Peyer's patch (tissue), 4 donors: Measurements from ENCODE around the gene MTMR1. TPM values are rescaled to one million over a fixed set of nuclear protein-coding genes. Genes with fewer than 3 reads are reported as not detected.

Experiments used
- DNase-seq, 3 donors: peaks; one replicate each; pipeline ENCODE4 v3.0.0-alpha.2; 2017 to 2019
- H3K27ac ChIP-seq, 4 donors: fragments of 200-600 bp; sonication (generic); one replicate each; pipeline ENCODE4 v1.5.1; 2016 to 2019
- H3K27me3 ChIP-seq, 2 donors: fragments of 200-600 bp; sonication (generic); one replicate each; pipeline ENCODE4 v1.5.1; 2019
- H3K36me3 ChIP-seq, 3 donors: fragments of 200-600 bp; sonication (generic); one replicate each; pipeline ENCODE4 v1.5.1; 2016 to 2019
- H3K4me1 ChIP-seq, 4 donors: fragments of 200-600 bp; sonication (generic); one replicate each; pipeline ENCODE4 v1.5.1; 2016 to 2019
- H3K4me3 ChIP-seq, 4 donors: fragments of 200-600 bp; sonication (generic); 1 replicate in 3 of 4; 2 replicates in 1 of 4; pipeline ENCODE4 v1.5.1; 2016 to 2019; ENCODE audit warnings: mild to moderate bottlenecking in 1 of 4
- H3K9me3 ChIP-seq, 4 donors: fragments of 200-600 bp; sonication (generic); one replicate each; pipeline ENCODE4 v1.5.1; 2016 to 2019; ENCODE audit warnings: mild to moderate bottlenecking in 1 of 4
- POLR2A ChIP-seq, 2 donors: fragments of 450-650 bp; IDR thresholded peaks; one replicate each; pipeline ENCODE4 v1.5.1; 2017; ENCODE audit warnings: antibody characterized with exemption in 2 of 2, mild to moderate bottlenecking in 2 of 2, moderate library complexity in 2 of 2
- total RNA-seq, 4 donors: library from RNA; depleted of rRNA; stranded (reverse); fragments of >200 nt; gene quantifications; one replicate each; pipeline ENCODE4 v1.1.0, GENCODE V29; 2016
- TF ChIP-seq, protein P1 (sequence below), 6 experiments: fragments of 450-650 bp in 4 of 6; fragments of 200-600 bp in 2 of 6; sonication (generic) in 1 of 6; IDR thresholded peaks; one replicate each; pipeline ENCODE4 v1.5.1; 2017 to 2019; ENCODE audit warnings: antibody characterized with exemption in 6 of 6, mild to moderate bottlenecking in 3 of 6, moderate library complexity in 1 of 6

The MTMR1 gene
- total RNA-seq, 4 donors from 2014 or later, result 13.3 to 58.6 (median 18.7) TPM

DNA sequence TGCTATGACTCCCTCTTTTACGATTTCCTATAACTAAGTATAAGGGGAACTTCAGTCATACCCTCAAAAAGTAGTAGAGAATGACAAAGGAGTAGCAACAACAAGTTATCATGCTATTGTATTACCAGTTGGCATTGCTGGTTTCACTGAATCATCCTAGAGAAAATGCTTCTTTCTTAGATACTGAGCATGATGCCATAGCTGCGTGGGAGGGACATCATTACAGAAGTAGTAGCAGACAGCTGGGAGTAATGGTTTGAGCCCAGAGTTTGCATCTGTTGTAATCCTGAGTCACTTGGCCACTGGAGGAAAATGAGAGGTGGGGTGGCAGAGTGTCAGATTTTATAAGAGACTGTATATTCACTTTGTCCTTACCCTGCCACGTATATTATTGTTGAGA lies 38.6 kb downstream of the MTMR1 start:
- no peak for DNase-seq
- H3K36me3 ChIP-seq, result peaks cover 0 to 25% (median 0%) of the 10 kb centered on the region in 3 donors
- no peaks in the 10 kb centered on the region for H3K9me3 ChIP-seq
- H3K4me3 ChIP-seq, result no peak overlapping the region
- TF ChIP-seq POLR2A (IDR thresholded peaks at IDR 0.05), result no peak
- TF ChIP-seq, protein P1, sequence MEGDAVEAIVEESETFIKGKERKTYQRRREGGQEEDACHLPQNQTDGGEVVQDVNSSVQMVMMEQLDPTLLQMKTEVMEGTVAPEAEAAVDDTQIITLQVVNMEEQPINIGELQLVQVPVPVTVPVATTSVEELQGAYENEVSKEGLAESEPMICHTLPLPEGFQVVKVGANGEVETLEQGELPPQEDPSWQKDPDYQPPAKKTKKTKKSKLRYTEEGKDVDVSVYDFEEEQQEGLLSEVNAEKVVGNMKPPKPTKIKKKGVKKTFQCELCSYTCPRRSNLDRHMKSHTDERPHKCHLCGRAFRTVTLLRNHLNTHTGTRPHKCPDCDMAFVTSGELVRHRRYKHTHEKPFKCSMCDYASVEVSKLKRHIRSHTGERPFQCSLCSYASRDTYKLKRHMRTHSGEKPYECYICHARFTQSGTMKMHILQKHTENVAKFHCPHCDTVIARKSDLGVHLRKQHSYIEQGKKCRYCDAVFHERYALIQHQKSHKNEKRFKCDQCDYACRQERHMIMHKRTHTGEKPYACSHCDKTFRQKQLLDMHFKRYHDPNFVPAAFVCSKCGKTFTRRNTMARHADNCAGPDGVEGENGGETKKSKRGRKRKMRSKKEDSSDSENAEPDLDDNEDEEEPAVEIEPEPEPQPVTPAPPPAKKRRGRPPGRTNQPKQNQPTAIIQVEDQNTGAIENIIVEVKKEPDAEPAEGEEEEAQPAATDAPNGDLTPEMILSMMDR (IDR thresholded peaks at IDR 0.05), result no peak
- H3K27ac ChIP-seq, result no peak overlapping the region
- no peaks in the 10 kb centered on the region for H3K4me1 ChIP-seq
- H3K27me3 ChIP-seq, result no peaks in the 10 kb centered on the region

DNA sequence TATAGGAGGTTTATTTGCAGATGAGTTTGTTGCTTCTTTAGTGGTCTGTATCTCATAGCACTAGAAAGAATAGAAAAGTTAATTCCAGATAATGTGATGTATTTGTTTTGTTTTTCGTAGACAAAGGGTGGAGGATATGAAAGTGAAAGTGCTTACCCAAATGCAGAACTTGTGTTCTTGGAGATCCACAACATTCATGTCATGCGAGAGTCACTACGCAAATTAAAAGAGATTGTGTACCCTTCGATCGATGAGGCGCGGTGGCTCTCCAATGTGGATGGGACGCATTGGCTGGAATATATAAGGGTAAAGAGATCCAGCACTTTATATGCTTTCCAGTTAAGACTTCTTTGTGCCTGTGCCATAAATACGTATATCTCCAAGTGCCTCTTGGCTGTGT lies 43.3 kb downstream of the MTMR1 start:
- Histone ChIP-seq H3K27me3 (no peaks in the 10 kb centered on the region), H3K4me3 (no peak overlapping the region), H3K4me1 (no peaks in the 10 kb centered on the region), H3K36me3 (peaks cover 0 to 31% (median 0%) of the 10 kb centered on the region in 3 donors), H3K27ac (peak overlapping the region in 2 of 4 donors; percentile 40 to 65), H3K9me3 (no peaks in the 10 kb centered on the region)
- TF ChIP-seq POLR2A (IDR thresholded peaks at IDR 0.05), result no peak
- TF ChIP-seq, protein P1 (IDR thresholded peaks at IDR 0.05), result no peak
- DNase-seq, result peak in 1 of 3 donors; percentile 36

DNA sequence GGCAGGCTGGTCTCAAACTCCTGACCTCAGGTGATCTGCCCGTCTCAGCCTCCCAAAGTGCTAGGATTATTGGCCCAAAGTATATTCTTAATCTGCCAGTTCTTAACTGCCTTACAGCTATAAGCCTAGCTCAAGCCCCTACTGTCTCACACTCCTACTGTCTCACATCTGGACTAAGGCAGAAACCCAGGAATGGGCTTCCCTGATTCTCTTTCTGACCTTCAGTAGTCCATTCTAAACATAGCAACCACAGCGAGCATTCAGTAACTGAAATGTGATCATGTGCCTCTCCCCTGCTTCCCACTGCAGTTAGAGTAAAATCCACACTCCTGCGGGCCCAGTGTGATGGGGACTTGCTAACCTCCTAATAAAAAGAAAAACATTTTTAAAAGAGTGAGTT lies 58.9 kb downstream of the MTMR1 start:
- Histone ChIP-seq H3K27ac (no peak overlapping the region), H3K36me3 (peaks cover 0 to 11% (median 0%) of the 10 kb centered on the region in 3 donors), H3K9me3 (no peaks in the 10 kb centered on the region), H3K27me3 (no peaks in the 10 kb centered on the region), H3K4me3 (no peak overlapping the region), H3K4me1 (no peaks in the 10 kb centered on the region)
- DNase-seq, result no peak
- no peak for TF ChIP-seq POLR2A (IDR thresholded peaks at IDR 0.05)
- TF ChIP-seq, protein P1 (IDR thresholded peaks at IDR 0.05), result no peak

DNA sequence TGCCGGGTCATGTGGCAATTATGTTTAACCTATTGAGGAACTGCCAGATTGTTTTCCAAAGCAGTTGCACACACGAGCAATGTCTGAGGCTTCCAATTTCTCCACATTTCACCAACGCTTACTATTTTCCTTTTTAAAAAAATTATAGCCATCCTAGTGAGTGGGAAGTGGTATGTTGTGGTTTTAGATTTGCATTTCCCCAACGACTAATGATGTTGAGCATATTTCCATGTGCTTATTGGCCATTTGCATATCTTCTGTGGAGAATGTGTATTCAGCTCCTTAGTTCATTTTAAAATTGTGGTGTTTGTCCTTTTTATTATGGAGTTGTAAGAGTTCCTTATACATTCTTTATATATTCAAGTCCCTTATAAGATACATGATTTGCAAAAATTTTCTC lies 60.2 kb downstream of the MTMR1 start:
- Histone ChIP-seq H3K4me1 (no peaks in the 10 kb centered on the region), H3K4me3 (no peak overlapping the region), H3K36me3 (peaks cover 0 to 14% (median 0%) of the 10 kb centered on the region in 3 donors), H3K27ac (no peak overlapping the region), H3K9me3 (no peaks in the 10 kb centered on the region), H3K27me3 (no peaks in the 10 kb centered on the region)
- TF ChIP-seq, protein P1 (IDR thresholded peaks at IDR 0.05), result no peak
- no peak for TF ChIP-seq POLR2A (IDR thresholded peaks at IDR 0.05)
- no peak for DNase-seq

DNA sequence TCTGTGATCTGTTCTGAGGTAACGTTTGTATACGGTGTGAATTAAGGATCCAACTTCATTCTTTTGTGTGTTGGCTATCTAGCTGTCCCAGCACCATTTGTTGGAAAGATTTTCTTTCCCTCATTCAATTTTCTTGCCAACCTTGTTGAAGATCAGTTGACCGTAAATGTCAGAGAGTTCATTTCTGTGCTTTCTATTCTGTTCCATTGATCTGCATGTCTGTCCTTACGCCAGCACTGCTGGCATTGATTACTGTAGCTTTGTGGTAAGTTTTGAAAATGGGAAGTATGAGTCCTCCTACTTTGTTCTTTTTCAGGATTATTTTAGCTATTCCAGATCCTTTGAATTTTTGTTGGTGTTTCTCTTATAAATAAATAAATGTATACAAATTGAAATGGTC lies 60.8 kb downstream of the MTMR1 start:
- Histone ChIP-seq H3K36me3 (peaks cover 0 to 14% (median 0%) of the 10 kb centered on the region in 3 donors), H3K27ac (no peak overlapping the region), H3K4me1 (no peaks in the 10 kb centered on the region), H3K4me3 (no peak overlapping the region), H3K27me3 (no peaks in the 10 kb centered on the region), H3K9me3 (no peaks in the 10 kb centered on the region)
- no peak for DNase-seq
- no peak for TF ChIP-seq POLR2A (IDR thresholded peaks at IDR 0.05)
- TF ChIP-seq, protein P1 (IDR thresholded peaks at IDR 0.05), result no peak

DNA sequence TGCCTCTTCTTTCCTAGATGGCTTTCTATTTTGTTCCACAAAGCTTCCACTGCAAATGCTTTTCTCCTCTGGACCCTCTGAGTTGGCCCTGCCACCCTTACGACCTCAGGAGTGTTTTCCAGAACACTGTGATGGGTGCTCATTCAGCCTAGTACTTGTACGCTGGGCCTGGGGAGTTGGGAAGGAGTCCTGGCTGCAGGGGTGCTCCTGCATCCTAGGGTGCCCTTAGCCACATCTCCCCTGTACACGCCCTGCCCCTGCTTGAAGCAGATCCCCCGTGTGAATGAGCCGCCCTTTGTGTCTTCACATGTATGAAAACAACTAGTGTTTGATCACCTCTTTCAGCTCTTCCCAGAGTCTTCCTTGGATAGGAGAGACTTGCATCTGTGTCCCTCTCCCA lies 64.2 kb downstream of the MTMR1 start:
- no peak for DNase-seq
- TF ChIP-seq POLR2A (IDR thresholded peaks at IDR 0.05), result no peak
- TF ChIP-seq, protein P1 (IDR thresholded peaks at IDR 0.05), result no peak

More for the DNA sequence above, 64.2 kb downstream of the MTMR1 start:
- Histone ChIP-seq H3K27ac (no peak overlapping the region), H3K4me3 (no peak overlapping the region), H3K27me3 (no peaks in the 10 kb centered on the region), H3K36me3 (peaks cover 0 to 7% (median 0%) of the 10 kb centered on the region in 3 donors), H3K4me1 (no peaks in the 10 kb centered on the region), H3K9me3 (no peaks in the 10 kb centered on the region)
